Inferior parietal cortex (tissue), 1 donor: ENCODE measurements around the gene PLEKHG7.

Source experiments
- DNase-seq: peaks from one replicate; pipeline ENCODE4 v3.0.0-alpha.2; 2016; ENCODE audit errors: extremely low spot score

The PLEKHG7 gene

GRCh38 chr12:92803903-92804302, 101.1 kb downstream of the PLEKHG7 start:
- no peak for DNase-seq

DNA sequence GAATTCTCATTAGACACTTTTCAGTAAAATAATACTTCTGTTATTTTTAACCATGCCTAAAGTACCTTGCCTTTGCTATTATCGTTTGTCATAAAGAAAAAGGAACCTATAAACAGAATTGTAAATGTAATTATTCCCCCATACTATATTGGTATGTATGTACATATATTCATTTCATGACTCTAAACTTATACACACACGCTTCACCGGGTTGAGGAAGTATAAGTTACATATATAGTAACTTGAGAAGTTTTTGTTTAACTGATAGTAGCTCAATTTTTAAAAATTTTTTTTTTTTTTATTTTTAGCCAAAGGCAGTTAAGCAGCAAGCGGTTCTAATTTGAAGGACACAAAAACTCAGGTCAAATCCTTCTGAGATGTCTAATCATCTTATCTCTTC, 107.6 kb downstream of the PLEKHG7 start:
- no peak for DNase-seq

DNA sequence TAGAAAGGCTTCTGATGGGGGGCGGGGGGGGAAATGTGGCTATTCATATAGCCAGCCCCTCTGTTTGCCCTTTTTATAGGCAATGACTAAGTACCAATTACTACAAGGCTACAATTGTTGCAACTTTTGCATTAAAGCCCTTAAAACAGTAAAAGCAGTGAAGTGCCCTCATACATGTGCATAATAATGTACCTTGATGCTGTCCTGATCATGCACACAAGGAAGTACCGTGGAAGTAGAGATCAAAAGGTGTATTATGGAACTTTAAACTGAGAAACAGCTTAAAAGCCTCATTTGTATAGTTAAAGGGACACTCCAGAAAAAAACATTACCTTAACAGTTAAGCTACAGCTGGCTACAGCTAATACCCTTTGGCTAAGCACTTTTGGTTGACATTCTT, 111.8 kb downstream of the PLEKHG7 start:
- no peak for DNase-seq

- no peak for DNase-seq
Observed at GRCh38 chr12:92821142-92821541, 118.4 kb downstream of the PLEKHG7 start.
